ENCODE measurements around the gene CSF3R.
"Not testable (repeated sequence)": the region's sequence is repeated elsewhere in the genome, so short reads cannot be mapped to it uniquely, and the experiment has no call there.

Gene CSF3R

GRCh38 chr1:36492491-36492890 is 9.8 kb upstream of the CSF3R start:
- no peak for DNase-seq
- Histone ChIP-seq H3K27ac (no peak overlapping the region), H3K27me3 (replicated peaks) (no peaks in the 10 kb centered on the region), H3K4me3 (ENCODE audit: low read depth, low read length) (no peak overlapping the region), H3K36me3 (replicated peaks) (no peaks in the 10 kb centered on the region)
- no peak for TF ChIP-seq CTCF (IDR thresholded peaks at IDR 0.05; ENCODE audit: low read depth, low read length, missing control alignments)
- in situ Hi-C loops (cut with HindIII; ENCODE audit: low pct_ligation_motif_present, low sequenced_read_pairs) = no loop called here

DNA sequence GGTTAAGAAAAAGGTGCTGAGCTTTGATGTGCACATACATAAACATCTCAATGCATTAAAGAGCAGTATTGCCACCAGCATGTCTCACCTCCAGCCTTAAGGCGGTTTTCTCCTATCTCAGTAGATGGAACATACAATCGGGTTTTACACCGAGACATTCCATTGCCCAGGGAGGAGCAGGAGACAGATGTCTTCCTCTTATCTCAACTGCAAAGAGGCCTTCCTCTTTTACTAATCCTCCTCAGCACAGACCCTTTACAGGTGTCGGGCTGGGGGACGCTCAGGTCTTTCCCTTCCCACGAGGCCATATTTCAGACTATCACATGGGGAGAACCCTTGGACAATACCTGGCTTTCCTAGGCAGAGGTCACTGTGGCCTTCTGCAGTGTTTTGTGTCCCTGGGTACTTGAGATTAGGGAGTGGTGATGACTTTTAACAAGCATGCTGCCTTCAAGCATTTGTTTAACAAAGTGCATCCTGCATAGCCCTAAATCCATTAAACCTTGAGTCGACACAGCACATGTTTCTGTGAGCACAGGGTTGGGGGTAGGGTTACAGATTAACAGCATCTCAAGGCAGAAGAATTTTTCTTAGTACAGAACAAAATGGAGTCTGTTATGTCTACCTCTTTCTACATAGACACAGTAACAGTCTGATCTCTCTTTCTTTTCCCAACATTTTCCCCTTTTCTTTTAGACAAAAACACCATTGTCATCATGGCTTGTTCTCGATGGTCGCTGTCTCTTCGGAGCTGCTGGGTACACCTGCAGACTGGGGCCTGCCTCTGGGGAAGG is 6.7 kb upstream of the CSF3R start:
- DNase-seq; H3K4me3 ChIP-seq (ENCODE audit: low read depth, low read length); H3K27me3 ChIP-seq (replicated peaks); H3K36me3 ChIP-seq (replicated peaks); in situ Hi-C loops (cut with HindIII; ENCODE audit: low pct_ligation_motif_present, low sequenced_read_pairs); H3K27ac ChIP-seq: not testable (repeated sequence)

DNA sequence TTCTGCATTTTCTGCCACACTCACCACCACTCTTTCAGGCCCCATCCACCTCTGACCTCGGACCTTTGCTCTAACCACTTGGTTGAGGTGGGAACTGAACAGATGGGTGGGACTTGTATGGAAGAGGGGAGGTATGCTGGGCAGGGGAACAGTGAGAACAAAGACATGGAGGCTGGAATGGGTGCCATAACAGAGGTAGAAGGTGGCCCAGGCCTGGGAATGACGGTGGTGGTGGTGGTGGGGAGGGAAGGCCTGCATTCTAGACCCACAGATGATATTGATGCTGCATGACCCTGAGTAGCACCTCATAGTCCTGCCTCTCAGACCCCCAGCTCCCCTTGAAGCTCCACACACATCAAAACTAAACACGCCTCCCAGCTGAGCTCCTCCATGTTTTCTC is 5.2 kb upstream of the CSF3R start:
- DNase-seq = no peak
- in situ Hi-C loops (cut with HindIII; ENCODE audit: low pct_ligation_motif_present, low sequenced_read_pairs) = no loop called here
- no peak for TF ChIP-seq CTCF (IDR thresholded peaks at IDR 0.05; ENCODE audit: low read depth, low read length, missing control alignments)
- H3K36me3 ChIP-seq (replicated peaks) = no peaks in the 10 kb centered on the region
- H3K27ac ChIP-seq = no peak overlapping the region
- no peaks in the 10 kb centered on the region for H3K27me3 ChIP-seq (replicated peaks)
- H3K4me3 ChIP-seq (ENCODE audit: low read depth, low read length) = no peak overlapping the region

GRCh38 chr1:36487336-36487725 is 4.6 kb upstream of the CSF3R start:
- H3K36me3 ChIP-seq (replicated peaks); H3K4me3 ChIP-seq (ENCODE audit: low read depth, low read length); in situ Hi-C loops (cut with HindIII; ENCODE audit: low pct_ligation_motif_present, low sequenced_read_pairs); H3K27ac ChIP-seq; H3K27me3 ChIP-seq (replicated peaks); DNase-seq: not testable (repeated sequence)

- H3K36me3 ChIP-seq (replicated peaks) = no peaks in the 10 kb centered on the region
- in situ Hi-C loops (cut with HindIII; ENCODE audit: low pct_ligation_motif_present, low sequenced_read_pairs) = no loop called here
- DNase-seq = no peak
- TF ChIP-seq CTCF (IDR thresholded peaks at IDR 0.05; ENCODE audit: low read depth, low read length, missing control alignments) = no peak
- no peaks in the 10 kb centered on the region for H3K27me3 ChIP-seq (replicated peaks)
- H3K27ac ChIP-seq = no peak overlapping the region
- H3K4me3 ChIP-seq (ENCODE audit: low read depth, low read length) = no peak overlapping the region
These were observed 4.0 kb upstream of the CSF3R start for GRCh38 chr1:36486439-36487335.

GRCh38 chr1:36486093-36486438 is 3.4 kb upstream of the CSF3R start:
- TF ChIP-seq CTCF (IDR thresholded peaks at IDR 0.05; ENCODE audit: low read depth, low read length, missing control alignments) = no peak
- H3K4me3 ChIP-seq (ENCODE audit: low read depth, low read length) = no peak overlapping the region
- in situ Hi-C loops (cut with HindIII; ENCODE audit: low pct_ligation_motif_present, low sequenced_read_pairs) = no loop called here
- no peaks in the 10 kb centered on the region for H3K27me3 ChIP-seq (replicated peaks)
- no peak for DNase-seq
- no peak overlapping the region for H3K27ac ChIP-seq
- no peaks in the 10 kb centered on the region for H3K36me3 ChIP-seq (replicated peaks)
